Measurements from ENCODE around the gene GAP43. TPM values are rescaled to one million over a fixed set of nuclear protein-coding genes. Genes with fewer than 3 reads are reported as not detected.

The GAP43 gene
- total and polyA plus RNA-seq, 2 of the 4 experiments (the other 2 are of a cell fraction): 0.36 to 0.51 TPM

DNA sequence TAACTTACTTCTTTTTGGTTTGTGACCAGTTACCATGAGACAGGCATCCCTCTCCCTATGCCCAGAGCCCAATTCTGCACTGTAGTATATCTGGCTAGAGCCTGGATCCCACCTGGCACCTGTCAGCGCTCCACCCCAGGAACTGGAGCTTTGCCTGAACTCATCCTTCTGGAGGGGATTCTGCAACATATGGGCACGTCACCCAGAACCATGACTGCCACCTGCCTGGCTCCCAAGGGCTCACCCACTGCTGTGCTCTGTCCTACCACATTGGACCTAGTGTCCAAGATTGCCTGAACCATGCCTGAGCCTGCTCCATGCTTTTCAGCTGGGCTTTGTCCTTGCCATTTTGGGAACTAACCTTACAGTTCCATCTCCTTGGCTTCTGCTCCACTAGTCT lies 21.1 kb upstream of the GAP43 start:
- in situ Hi-C loops (cut with MboI; ENCODE audit: low sequenced_read_pairs): no loop called here
- no peak overlapping the region for H3K9ac ChIP-seq (ENCODE audit: low read depth, low read length)

More for the DNA sequence above, 21.1 kb upstream of the GAP43 start:
- no TSS peak for BruUV-seq (replicated peaks)
- Histone ChIP-seq H2BK120ac (ENCODE audit: low read depth, low read length) (no peak overlapping the region), H3K27me3 (ENCODE audit: control insufficient read depth, insufficient read depth, low read length) (peaks cover 5% of the 10 kb centered on the region), H2BK15ac (ENCODE audit: low read depth, low read length) (no peak overlapping the region), H2BK20ac (ENCODE audit: low read depth, low read length) (no peak overlapping the region), H3K4me1 (ENCODE audit: control insufficient read depth, insufficient read depth, low read length) (no peaks in the 10 kb centered on the region), H3K4me3 (ENCODE audit: insufficient read depth, low read depth, low read length) (no peak overlapping the region), H3K27ac (ENCODE audit: insufficient read depth, low read length) (no peak overlapping the region), H4K20me1 (ENCODE audit: insufficient read depth, low read length) (no peaks in the 10 kb centered on the region), H3K4me2 (ENCODE audit: low read depth, low read length) (no peak overlapping the region), H4K8ac (ENCODE audit: low read depth in 2 of 2, low read length in 2 of 2) (no peak overlapping the region), H3K9me1 (ENCODE audit: insufficient read depth, low read length) (no peaks in the 10 kb centered on the region), H2BK5ac (ENCODE audit: low read depth, low read length, poor library complexity, severe bottlenecking) (no peak overlapping the region), H4K91ac (ENCODE audit: insufficient read depth, low read depth, low read length) (no peak overlapping the region), H3K4ac (ENCODE audit: low read depth, low read length) (no peak overlapping the region), H3K14ac (replicated peaks; ENCODE audit: low read depth, low read length) (no peak overlapping the region), H3K79me1 (ENCODE audit: low read depth in 1 of 2, low read length in 2 of 2) (no peaks in the 10 kb centered on the region), H3K18ac (ENCODE audit: low read depth, low read length) (no peak overlapping the region), H3K23ac (ENCODE audit: low read depth, low read length) (no peak overlapping the region), H3K36me3 (ENCODE audit: control insufficient read depth, insufficient read depth, low read length) (no peaks in the 10 kb centered on the region), H3K56ac (ENCODE audit: extremely low read depth, insufficient read depth, low read length) (no peak overlapping the region), H4K5ac (ENCODE audit: low read depth, low read length) (no peak overlapping the region), H2AK5ac (ENCODE audit: low read depth, low read length) (no peak overlapping the region), H2AK9ac (replicated peaks; ENCODE audit: low read depth, low read length, poor library complexity) (no peak overlapping the region), H2AFZ (replicated peaks; ENCODE audit: low read length, poor library complexity) (no peak overlapping the region), H3K9me3 (ENCODE audit: control insufficient read depth, insufficient read depth, low read length) (no peaks in the 10 kb centered on the region)
- POLR2A ChIA-PET (ENCODE audit: unreplicated experiment): no interaction called here
- dilution Hi-C loops (cut with HindIII; ENCODE audit: low sequenced_read_pairs, unreplicated experiment): no loop called here
- DNase-seq: no peak
- 17% methylated on average over 1 of the region's 2 CpGs; no CpG with 5 or more reads in 1 of the 2 experiments for WGBS, 2 experiments (ENCODE audit: extremely low coverage in 2 of 2, insufficient read length in 1 of 2)
- intact Hi-C loops (cut with micrococcal nuclease): no loop called here
- CTCF ChIA-PET: no interaction called here
- ATAC-seq (ENCODE audit: low read depth): no peak
- TF ChIP-seq, protein P1, sequence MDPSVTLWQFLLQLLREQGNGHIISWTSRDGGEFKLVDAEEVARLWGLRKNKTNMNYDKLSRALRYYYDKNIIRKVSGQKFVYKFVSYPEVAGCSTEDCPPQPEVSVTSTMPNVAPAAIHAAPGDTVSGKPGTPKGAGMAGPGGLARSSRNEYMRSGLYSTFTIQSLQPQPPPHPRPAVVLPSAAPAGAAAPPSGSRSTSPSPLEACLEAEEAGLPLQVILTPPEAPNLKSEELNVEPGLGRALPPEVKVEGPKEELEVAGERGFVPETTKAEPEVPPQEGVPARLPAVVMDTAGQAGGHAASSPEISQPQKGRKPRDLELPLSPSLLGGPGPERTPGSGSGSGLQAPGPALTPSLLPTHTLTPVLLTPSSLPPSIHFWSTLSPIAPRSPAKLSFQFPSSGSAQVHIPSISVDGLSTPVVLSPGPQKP (IDR thresholded peaks at IDR 0.05; ENCODE audit: borderline replicate concordance, low read depth, low read length): no peak
- TF ChIP-seq NFE2L2 (IDR thresholded peaks at IDR 0.05; ENCODE audit: low read depth, low read length) (no peak), RAD21 (IDR thresholded peaks at IDR 0.05; ENCODE audit: low read length) (no peak)
